KOPT-K1 (cell line): Measurements from ENCODE around the gene FLYWCH1.

Experiments
- H3K27ac ChIP-seq: fragments of 200-600 bp; sonication (generic); 2 replicates; pipeline ENCODE4 v1.5.1; 2016; ENCODE audit warnings: antibody characterized with exemption, mild to moderate bottlenecking, low read depth, low read length; ENCODE audit not compliant: poor library complexity, severe bottlenecking
- H3K36me3 ChIP-seq: fragments of 200-600 bp; sonication (generic); 2 replicates; pipeline ENCODE4 v1.5.1; 2017; ENCODE audit warnings: antibody characterized with exemption, mild to moderate bottlenecking, low read length, moderate library complexity; ENCODE audit not compliant: insufficient read depth
- H3K9me3 ChIP-seq: fragments of 200-600 bp; sonication (generic); 2 replicates; pipeline ENCODE4 v1.5.1; 2017; ENCODE audit warnings: antibody characterized with exemption, low read length, mild to moderate bottlenecking; ENCODE audit not compliant: insufficient read depth, poor library complexity, severe bottlenecking

The FLYWCH1 gene

GRCh38 chr16:2973093-2973492 lies 61.4 kb downstream of the FLYWCH1 start:
- Histone ChIP-seq H3K9me3 (no peaks in the 10 kb centered on the region), H3K36me3 (peaks cover 75% of the 10 kb centered on the region), H3K27ac (no peak overlapping the region)

GRCh38 chr16:2973605-2974318 lies 62.0 kb downstream of the FLYWCH1 start:
- Histone ChIP-seq H3K36me3 (peaks cover 80% of the 10 kb centered on the region), H3K9me3 (no peaks in the 10 kb centered on the region), H3K27ac (no peak overlapping the region)

DNA sequence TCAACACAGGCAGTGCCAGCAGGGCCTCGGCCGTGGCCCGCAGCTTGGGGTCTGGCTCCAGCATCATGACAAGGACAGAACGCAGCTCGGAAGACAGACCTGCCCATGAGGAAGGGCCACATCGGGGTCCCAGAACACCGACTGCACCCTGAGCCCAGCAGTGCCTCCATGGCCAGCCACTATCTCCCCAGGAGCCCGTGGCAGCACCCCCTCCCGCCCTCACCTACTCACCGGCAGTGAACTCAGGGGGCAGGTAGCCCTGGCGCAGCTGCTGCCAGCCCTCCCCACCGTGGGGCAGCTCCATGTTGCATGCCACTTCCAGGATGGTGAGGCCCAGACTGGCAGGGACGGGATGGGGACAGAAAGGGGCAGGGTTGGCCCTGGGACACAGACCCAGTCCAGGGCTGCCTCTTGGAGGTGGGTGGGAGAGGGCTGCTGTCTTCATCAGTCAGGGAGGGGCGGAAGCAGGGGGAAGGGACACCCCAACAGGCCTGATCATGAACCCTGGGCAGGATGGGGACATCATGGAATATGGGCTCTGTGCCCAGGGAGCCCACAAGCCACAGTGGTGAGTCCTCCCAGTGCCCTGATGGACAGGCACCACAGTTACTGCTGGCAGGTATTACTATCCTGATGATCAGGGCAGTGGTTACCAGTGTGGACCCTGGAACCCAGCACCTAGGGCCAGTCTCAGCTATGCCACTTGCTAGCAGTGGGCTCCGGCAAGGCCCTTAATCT lies 62.8 kb downstream of the FLYWCH1 start:
- Histone ChIP-seq H3K36me3 (peaks cover 80% of the 10 kb centered on the region), H3K27ac (no peak overlapping the region), H3K9me3 (no peaks in the 10 kb centered on the region)

- no peak overlapping the region for H3K27ac ChIP-seq
- H3K36me3 ChIP-seq, result peaks cover 80% of the 10 kb centered on the region
- no peaks in the 10 kb centered on the region for H3K9me3 ChIP-seq
Observed at GRCh38 chr16:2975161-2975795, 63.5 kb downstream of the FLYWCH1 start.

GRCh38 chr16:2976201-2976600 lies 64.5 kb downstream of the FLYWCH1 start:
- H3K9me3 ChIP-seq, result no peaks in the 10 kb centered on the region
- H3K36me3 ChIP-seq, result peaks cover 73% of the 10 kb centered on the region
- no peak overlapping the region for H3K27ac ChIP-seq

- Histone ChIP-seq H3K36me3 (peaks cover 68% of the 10 kb centered on the region), H3K9me3 (no peaks in the 10 kb centered on the region), H3K27ac (no peak overlapping the region)
Observed at GRCh38 chr16:2976673-2977072, 64.9 kb downstream of the FLYWCH1 start.

DNA sequence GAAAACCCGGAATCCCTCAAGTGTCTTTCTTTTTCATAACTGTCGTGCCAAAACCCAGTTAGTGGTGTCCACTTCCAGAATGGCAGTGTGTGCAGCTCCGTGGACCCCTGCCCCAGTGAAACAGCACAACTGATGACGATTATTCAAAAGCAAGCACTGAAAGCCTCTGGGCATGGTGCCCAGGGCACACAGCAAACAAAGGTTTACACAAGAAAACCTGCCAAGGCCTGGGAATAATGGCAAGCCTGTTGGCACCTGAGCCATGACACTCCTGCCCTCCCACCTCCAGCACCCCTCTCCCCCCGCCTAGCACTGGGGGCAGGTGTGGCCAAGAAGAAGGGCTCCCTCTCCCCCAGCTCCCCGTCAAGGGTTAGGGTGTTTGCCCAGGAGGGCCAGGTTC lies 65.7 kb downstream of the FLYWCH1 start:
- peaks cover 61% of the 10 kb centered on the region for H3K36me3 ChIP-seq
- H3K9me3 ChIP-seq, result no peaks in the 10 kb centered on the region
- H3K27ac ChIP-seq, result no peak overlapping the region

- Histone ChIP-seq H3K36me3 (peaks cover 37% of the 10 kb centered on the region), H3K9me3 (no peaks in the 10 kb centered on the region), H3K27ac (peak overlapping the region; percentile 90)
Observed at GRCh38 chr16:2979669-2980226, 68.0 kb downstream of the FLYWCH1 start.

DNA sequence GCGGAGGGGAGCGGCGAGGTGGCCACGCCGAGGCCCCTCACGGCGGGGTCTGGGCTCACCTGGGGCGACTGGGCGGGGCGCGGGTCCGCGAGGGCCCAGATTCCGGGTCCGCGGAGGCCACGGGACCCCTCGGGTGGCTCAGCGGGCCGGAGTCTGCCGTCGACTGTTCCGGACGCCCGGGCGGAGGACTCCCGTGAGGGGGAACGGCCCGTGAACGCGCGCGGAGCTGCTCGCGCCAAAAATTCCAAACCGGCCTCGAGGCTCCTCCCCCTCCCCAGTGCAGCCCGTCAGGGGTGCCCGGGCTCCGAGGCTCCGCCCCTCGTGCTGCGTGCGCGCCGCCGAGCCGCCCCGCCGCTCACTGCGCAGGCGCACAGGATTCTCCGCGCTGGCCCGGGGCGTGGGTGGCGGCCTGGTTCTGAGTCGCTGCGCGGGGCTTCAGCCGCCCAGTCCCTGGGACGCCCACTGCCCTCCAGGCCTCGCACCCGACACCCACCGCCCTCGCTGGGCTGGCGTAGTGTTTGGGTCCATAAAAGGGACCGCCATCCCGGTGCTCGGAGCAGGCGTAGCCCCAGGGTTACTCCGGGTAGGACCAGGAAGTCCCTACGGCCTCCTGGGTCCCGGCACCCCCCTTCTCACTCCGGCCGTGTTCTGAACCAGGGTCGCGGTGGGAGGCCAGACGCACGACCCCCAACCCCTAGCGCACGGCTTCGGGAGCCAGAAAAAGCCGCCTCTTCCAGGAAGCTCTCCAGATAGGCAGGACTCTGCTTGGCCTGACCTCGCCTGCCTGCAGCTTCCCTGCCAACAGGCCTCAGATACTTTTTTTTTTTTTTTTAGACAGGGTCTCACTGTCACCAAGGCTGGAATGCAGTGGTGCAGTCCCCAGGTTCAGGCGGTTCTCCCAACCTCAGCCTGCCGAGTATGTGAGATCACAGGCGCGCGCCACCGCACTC lies 68.8 kb downstream of the FLYWCH1 start, which contains the start of gene PKMYT1:
Gene PKMYT1 (minus strand): TSS at position 220 of the 950 bp plus-strand sequence. CDS start 789 bp downstream, outside the sequence.
- Histone ChIP-seq H3K9me3 (no peaks in the 10 kb centered on the region), H3K27ac (peak within 1 kb of the TSS; percentile 90), H3K36me3 (peaks cover 30% of the 10 kb centered on the region)

DNA sequence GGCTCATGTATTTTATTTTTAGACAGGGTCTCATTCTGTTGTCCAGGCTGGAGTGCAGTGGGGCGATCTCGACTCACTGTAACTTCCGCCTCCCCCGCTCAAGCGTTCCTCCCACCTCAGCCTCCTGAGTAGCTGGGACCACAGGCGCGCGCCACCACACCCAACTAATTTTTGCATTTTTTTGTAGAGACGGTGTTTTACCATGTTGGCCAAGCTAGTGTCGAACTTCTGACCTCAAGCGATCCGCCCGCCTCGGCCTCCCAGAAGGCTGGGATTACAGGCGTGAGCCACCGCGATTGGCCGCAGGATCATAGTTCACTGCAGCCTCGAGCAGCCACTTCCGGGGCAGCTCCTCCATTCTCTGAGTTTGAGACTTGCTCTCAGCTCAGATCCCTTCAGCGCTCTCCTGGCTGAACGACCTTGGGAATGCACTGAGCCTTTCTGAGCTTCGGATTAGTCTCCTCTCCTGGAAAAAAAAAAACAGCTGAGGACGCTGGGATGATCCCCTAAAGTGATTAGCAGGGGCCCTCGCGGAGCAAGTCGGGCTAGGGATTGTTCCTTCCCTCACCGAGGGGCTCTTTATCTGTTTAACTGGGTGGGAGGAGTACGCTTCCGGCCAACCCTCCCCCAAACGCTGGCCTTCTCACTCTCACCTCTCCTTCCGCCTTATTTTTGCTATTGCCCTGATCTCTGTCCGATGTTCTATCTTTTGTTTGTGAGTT lies 69.6 kb downstream of the FLYWCH1 start:
- peaks cover 22% of the 10 kb centered on the region for H3K36me3 ChIP-seq

GRCh38 chr16:2981899-2982250 lies 70.1 kb downstream of the FLYWCH1 start:
- Histone ChIP-seq H3K9me3 (no peaks in the 10 kb centered on the region), H3K27ac (no peak overlapping the region), H3K36me3 (peaks cover 16% of the 10 kb centered on the region)

More for the DNA sequence above, 69.6 kb downstream of the FLYWCH1 start:
- peak overlapping the region; percentile 90 for H3K27ac ChIP-seq
- no peaks in the 10 kb centered on the region for H3K9me3 ChIP-seq

- H3K36me3 ChIP-seq, result peaks cover 11% of the 10 kb centered on the region
- H3K27ac ChIP-seq, result no peak overlapping the region
- H3K9me3 ChIP-seq, result no peaks in the 10 kb centered on the region
Observed at GRCh38 chr16:2982402-2982801, 70.7 kb downstream of the FLYWCH1 start.

DNA sequence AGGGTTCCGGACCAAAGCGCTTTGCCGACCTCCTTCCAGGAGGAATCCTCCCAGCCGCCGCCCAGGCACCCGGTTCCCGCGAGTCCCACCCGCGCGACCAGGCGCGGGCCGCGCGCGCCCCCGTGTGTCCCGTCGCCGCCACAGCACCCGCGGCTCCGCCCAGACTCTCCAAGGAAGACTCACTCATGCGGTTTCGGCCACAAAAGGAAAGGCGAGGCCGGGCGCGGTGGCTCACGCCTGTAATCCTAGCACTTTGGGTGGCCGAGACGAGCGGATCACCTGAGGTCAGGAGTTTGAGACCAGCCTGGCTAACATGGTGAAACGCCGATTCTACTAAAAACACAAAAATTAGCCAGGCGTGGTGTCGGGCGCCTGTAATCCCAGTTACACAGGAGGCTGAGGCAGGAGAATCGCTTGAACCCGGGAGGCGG lies 72.0 kb downstream of the FLYWCH1 start:
- Histone ChIP-seq H3K9me3 (no peaks in the 10 kb centered on the region), H3K36me3 (no peaks in the 10 kb centered on the region), H3K27ac (no peak overlapping the region)

DNA sequence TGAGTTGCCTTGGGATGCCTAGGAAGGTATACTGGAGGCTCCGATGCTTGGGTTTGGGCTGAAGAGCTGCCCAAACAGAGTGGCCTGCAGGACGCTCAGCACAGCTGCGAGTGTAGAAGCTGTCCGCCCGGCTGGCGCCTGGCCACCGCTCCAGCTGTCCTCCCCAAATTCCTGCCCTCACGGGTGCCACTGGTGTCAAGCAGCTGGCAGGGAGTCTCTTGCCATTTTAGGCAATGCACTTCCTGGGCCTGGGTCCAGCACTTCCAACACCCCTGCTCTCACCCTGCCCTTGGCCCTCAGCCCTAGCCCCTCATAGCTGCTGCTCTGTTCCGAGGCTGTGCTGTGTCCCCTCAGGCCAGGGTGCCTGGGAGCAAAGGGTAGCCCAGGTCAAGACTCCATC lies 73.7 kb downstream of the FLYWCH1 start:
- Histone ChIP-seq H3K9me3 (no peaks in the 10 kb centered on the region), H3K36me3 (no peaks in the 10 kb centered on the region), H3K27ac (no peak overlapping the region)
